ENCODE measurements around the gene CTAGE9. TPM values are rescaled to one million over a fixed set of nuclear protein-coding genes. Genes with fewer than 3 reads are reported as not detected.
"Not testable (repeated sequence)": the region's sequence is repeated elsewhere in the genome, so short reads cannot be mapped to it uniquely, and the experiment has no call there.

The CTAGE9 gene
- polyA plus RNA-seq, 3 donors, result not detected

GRCh38 chr6:131717836-131718542 is 7.2 kb upstream of the CTAGE9 start:
- H3K4me3 Mint-ChIP-seq, result no peak overlapping the region
- Histone ChIP-seq H3K9ac (ENCODE audit: insufficient read depth, low read length, poor library complexity, severe bottlenecking) (no peak overlapping the region), H3K4me3 (replicated peaks in 1 of 3; ENCODE audit: low read depth in 2 of 3, low read length in 3 of 3) (no peak overlapping the region), H3K36me3 (replicated peaks in 1 of 2; ENCODE audit: control insufficient read depth in 1 of 2, insufficient read depth in 2 of 2, low read length in 2 of 2) (no peaks in the 10 kb centered on the region), H3K4me2 (replicated peaks; ENCODE audit: extremely low read depth, low read length, poor library complexity, severe bottlenecking) (no peak overlapping the region), H3K9me3 (replicated peaks in 1 of 2; ENCODE audit: control insufficient read depth in 1 of 2, insufficient read depth in 1 of 2, low read length in 2 of 2) (no peaks in the 10 kb centered on the region), H3K79me2 (ENCODE audit: insufficient read depth, low read length) (no peaks in the 10 kb centered on the region), H3K4me1 (ENCODE audit: control insufficient read depth in 1 of 2, insufficient read depth in 2 of 2, low read length in 2 of 2) (no peaks in the 10 kb centered on the region), H4K20me1 (ENCODE audit: insufficient read depth, low read length) (no peaks in the 10 kb centered on the region), H3K27me3 (ENCODE audit: control insufficient read depth in 2 of 2, insufficient read depth in 2 of 2, low read length in 2 of 2) (no peaks in the 10 kb centered on the region), H3K27ac (ENCODE audit: low read depth in 1 of 2, low read length in 2 of 2) (no peak overlapping the region), H2AFZ (ENCODE audit: insufficient read depth, low read depth, low read length, poor library complexity, severe bottlenecking) (no peak overlapping the region)
- peaks cover 2% of the 10 kb centered on the region for H3K4me1 Mint-ChIP-seq
- no peak for DNase-seq
- peaks cover 0 to 2% (median 0%) of the 10 kb centered on the region in 7 donors for H3K9me3 Mint-ChIP-seq
- H3K27ac Mint-ChIP-seq, result no peak overlapping the region
- no peaks in the 10 kb centered on the region for H3K36me3 Mint-ChIP-seq
- intact Hi-C loops (cut with micrococcal nuclease), result no loop called here
- no peak for TF ChIP-seq CTCF (IDR thresholded peaks at IDR 0.05)
- H3K27me3 Mint-ChIP-seq (ENCODE audit: low read depth in 3 of 3), result peaks cover 0 to 3% (median 2%) of the 10 kb centered on the region in 3 donors
- 86% methylated on average over 1 of the region's 3 CpGs for whole genome bisulfite sequencing (ENCODE audit: insufficient coverage)

GRCh38 chr6:131715567-131715966 is 4.8 kb upstream of the CTAGE9 start:
- H3K27ac ChIP-seq (ENCODE audit: low read depth in 1 of 2, low read length in 2 of 2); H3K9ac ChIP-seq (ENCODE audit: insufficient read depth, low read length, poor library complexity, severe bottlenecking); H3K4me1 Mint-ChIP-seq; H3K27me3 Mint-ChIP-seq (ENCODE audit: low read depth in 3 of 3); DNase-seq; H3K4me1 ChIP-seq (ENCODE audit: control insufficient read depth in 1 of 2, insufficient read depth in 2 of 2, low read length in 2 of 2); H3K4me3 Mint-ChIP-seq; H3K9me3 ChIP-seq (replicated peaks in 1 of 2; ENCODE audit: control insufficient read depth in 1 of 2, insufficient read depth in 1 of 2, low read length in 2 of 2); H3K79me2 ChIP-seq (ENCODE audit: insufficient read depth, low read length); H3K4me2 ChIP-seq (replicated peaks; ENCODE audit: extremely low read depth, low read length, poor library complexity, severe bottlenecking); H3K27ac Mint-ChIP-seq; H3K4me3 ChIP-seq (replicated peaks in 1 of 3; ENCODE audit: low read depth in 2 of 3, low read length in 3 of 3); H2AFZ ChIP-seq (ENCODE audit: insufficient read depth, low read depth, low read length, poor library complexity, severe bottlenecking); H3K36me3 Mint-ChIP-seq; H3K36me3 ChIP-seq (replicated peaks in 1 of 2; ENCODE audit: control insufficient read depth in 1 of 2, insufficient read depth in 2 of 2, low read length in 2 of 2); H3K27me3 ChIP-seq (ENCODE audit: control insufficient read depth in 2 of 2, insufficient read depth in 2 of 2, low read length in 2 of 2); intact Hi-C loops (cut with micrococcal nuclease); H4K20me1 ChIP-seq (ENCODE audit: insufficient read depth, low read length); H3K9me3 Mint-ChIP-seq: not testable (repeated sequence)
- no CpG with 5 or more reads among the region's 6 CpGs for WGBS (ENCODE audit: insufficient coverage)

GRCh38 chr6:131703905-131704304 is 6.9 kb downstream of the CTAGE9 start:
- intact Hi-C loops (cut with micrococcal nuclease); H3K27me3 Mint-ChIP-seq (ENCODE audit: low read depth in 3 of 3); H3K79me2 ChIP-seq (ENCODE audit: insufficient read depth, low read length); H3K4me1 Mint-ChIP-seq; H3K9me3 Mint-ChIP-seq; H3K36me3 Mint-ChIP-seq; H4K20me1 ChIP-seq (ENCODE audit: insufficient read depth, low read length); H2AFZ ChIP-seq (ENCODE audit: insufficient read depth, low read depth, low read length, poor library complexity, severe bottlenecking); H3K36me3 ChIP-seq (replicated peaks in 1 of 2; ENCODE audit: control insufficient read depth in 1 of 2, insufficient read depth in 2 of 2, low read length in 2 of 2); H3K4me3 Mint-ChIP-seq; DNase-seq; H3K27ac Mint-ChIP-seq; H3K27me3 ChIP-seq (ENCODE audit: control insufficient read depth in 2 of 2, insufficient read depth in 2 of 2, low read length in 2 of 2); H3K4me2 ChIP-seq (replicated peaks; ENCODE audit: extremely low read depth, low read length, poor library complexity, severe bottlenecking); H3K9me3 ChIP-seq (replicated peaks in 1 of 2; ENCODE audit: control insufficient read depth in 1 of 2, insufficient read depth in 1 of 2, low read length in 2 of 2); H3K4me3 ChIP-seq (replicated peaks in 1 of 3; ENCODE audit: low read depth in 2 of 3, low read length in 3 of 3); H3K9ac ChIP-seq (ENCODE audit: insufficient read depth, low read length, poor library complexity, severe bottlenecking); H3K27ac ChIP-seq (ENCODE audit: low read depth in 1 of 2, low read length in 2 of 2); H3K4me1 ChIP-seq (ENCODE audit: control insufficient read depth in 1 of 2, insufficient read depth in 2 of 2, low read length in 2 of 2): not testable (repeated sequence)
- WGBS (ENCODE audit: insufficient coverage), result no CpG with 5 or more reads among the region's 2 CpGs

GRCh38 chr6:131700851-131701250 is 10.0 kb downstream of the CTAGE9 start:
- DNase-seq; H3K4me1 Mint-ChIP-seq; H3K9ac ChIP-seq (ENCODE audit: insufficient read depth, low read length, poor library complexity, severe bottlenecking); H4K20me1 ChIP-seq (ENCODE audit: insufficient read depth, low read length); H3K9me3 ChIP-seq (replicated peaks in 1 of 2; ENCODE audit: control insufficient read depth in 1 of 2, insufficient read depth in 1 of 2, low read length in 2 of 2); H3K4me3 Mint-ChIP-seq; H3K36me3 ChIP-seq (replicated peaks in 1 of 2; ENCODE audit: control insufficient read depth in 1 of 2, insufficient read depth in 2 of 2, low read length in 2 of 2); H3K79me2 ChIP-seq (ENCODE audit: insufficient read depth, low read length); H2AFZ ChIP-seq (ENCODE audit: insufficient read depth, low read depth, low read length, poor library complexity, severe bottlenecking); H3K36me3 Mint-ChIP-seq; H3K27ac Mint-ChIP-seq; H3K4me1 ChIP-seq (ENCODE audit: control insufficient read depth in 1 of 2, insufficient read depth in 2 of 2, low read length in 2 of 2); H3K27me3 ChIP-seq (ENCODE audit: control insufficient read depth in 2 of 2, insufficient read depth in 2 of 2, low read length in 2 of 2); H3K27ac ChIP-seq (ENCODE audit: low read depth in 1 of 2, low read length in 2 of 2); H3K4me3 ChIP-seq (replicated peaks in 1 of 3; ENCODE audit: low read depth in 2 of 3, low read length in 3 of 3); H3K9me3 Mint-ChIP-seq; H3K27me3 Mint-ChIP-seq (ENCODE audit: low read depth in 3 of 3); H3K4me2 ChIP-seq (replicated peaks; ENCODE audit: extremely low read depth, low read length, poor library complexity, severe bottlenecking); intact Hi-C loops (cut with micrococcal nuclease): not testable (repeated sequence)
- WGBS (ENCODE audit: insufficient coverage), result no CpG with 5 or more reads among the region's 14 CpGs
